HG02642 (cell line): ENCODE measurements around the gene CHL1.

Experiments used
- ATAC-seq: cut with Tn5 transposase; IDR thresholded peaks from one replicate; pipeline ENCODE4 v1.9.1; 2021; ENCODE audit warnings: mild to moderate bottlenecking; ENCODE audit not compliant: unreplicated experiment, poor library complexity

The CHL1 gene

DNA sequence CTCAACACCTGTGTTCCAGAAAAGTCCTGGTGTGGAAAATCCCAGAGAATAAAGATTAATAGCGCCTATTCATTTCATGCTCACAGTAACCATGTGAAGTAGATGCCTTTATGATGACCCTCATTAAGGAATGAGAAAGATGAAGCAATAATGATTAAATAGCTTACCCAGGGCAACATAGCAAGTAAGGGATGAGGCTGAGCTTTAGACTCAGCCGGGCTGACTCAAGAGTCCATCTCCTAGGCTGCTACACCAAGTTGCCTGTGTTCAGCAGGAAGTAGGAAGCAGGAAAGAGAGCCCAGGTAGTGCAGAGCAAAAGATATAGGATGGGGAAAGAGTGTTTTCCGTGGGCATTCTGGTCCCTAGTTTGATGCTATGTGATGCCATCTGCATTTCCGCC is 256.5 kb downstream of the CHL1 start:
- no peak for ATAC-seq

DNA sequence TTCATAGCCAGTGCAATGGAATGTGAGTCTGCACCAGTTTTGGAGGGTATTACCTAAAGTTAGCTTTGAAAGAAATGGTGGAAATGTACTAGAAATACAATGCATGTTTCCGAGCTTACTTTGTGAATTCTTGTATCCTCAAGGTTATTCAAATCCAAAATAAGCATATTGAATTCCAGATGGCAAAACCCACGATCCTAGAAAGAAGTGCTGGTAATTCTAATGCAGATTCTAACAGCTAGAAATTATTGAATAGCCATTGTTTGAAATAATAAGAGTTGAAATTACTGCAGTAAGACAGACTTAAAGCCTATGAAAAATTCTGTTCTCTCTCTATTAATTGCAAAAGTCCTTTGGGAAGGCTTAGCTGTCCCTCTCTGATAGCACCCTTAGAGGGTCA is 258.4 kb downstream of the CHL1 start:
- no peak for ATAC-seq

DNA sequence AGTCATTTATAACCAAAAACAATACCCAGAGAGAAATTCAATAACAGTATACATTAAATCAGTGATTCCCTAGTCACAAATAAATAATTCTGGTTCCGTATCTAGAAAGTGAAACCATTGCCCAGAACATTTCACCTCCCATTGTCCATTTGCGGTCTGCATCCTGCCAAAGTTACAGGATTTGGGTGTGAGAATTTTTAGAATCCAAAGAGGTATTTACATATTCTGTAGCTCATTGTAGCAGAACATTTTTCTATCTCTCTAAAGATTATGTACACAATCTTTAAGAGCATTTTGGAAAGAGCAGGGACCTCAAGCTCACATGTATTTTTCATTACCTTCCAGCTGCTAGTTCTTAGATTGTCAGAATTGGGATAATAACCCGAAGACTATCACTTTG is 261.6 kb downstream of the CHL1 start:
- no peak for ATAC-seq

DNA sequence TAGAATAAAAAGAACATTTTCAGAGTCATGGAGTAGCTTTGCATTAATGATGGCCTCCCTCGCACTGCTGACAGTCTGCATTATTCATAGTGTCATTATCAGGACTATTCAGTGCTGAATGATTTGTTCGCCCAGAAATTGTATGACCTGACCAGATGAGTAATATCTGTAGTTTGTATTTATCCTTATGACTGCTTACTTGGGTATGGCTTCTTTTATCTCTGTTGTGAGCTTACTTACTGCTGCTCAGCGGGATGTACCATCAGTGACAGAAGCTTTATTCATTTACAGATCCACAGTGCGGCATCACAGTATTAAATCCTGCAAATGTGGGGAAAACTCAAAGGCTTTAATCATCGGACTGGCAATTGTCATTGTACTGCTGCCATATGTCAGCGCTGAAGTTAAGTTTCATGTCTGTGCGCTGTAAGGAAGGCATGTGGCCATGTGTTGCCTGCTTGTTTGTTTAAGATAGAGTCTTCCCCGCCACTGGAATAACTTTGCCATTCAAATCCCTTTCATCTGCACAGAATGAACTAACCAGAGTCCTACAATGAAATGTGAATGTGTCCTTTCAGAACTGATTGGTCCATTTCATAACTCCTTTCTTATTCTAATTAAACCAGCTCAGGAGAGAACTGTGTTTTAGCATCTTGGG is 262.2 kb downstream of the CHL1 start:
- ATAC-seq = no peak
